ENCODE data around the gene IL17C. TPM values are rescaled to one million over a fixed set of nuclear protein-coding genes. Genes with fewer than 3 reads are reported as not detected.

IL17C gene
- total and polyA plus RNA-seq, 10 of the 15 experiments (the other 5 are each of a cell fraction or from before 2014, with no cell fraction given) = not detected

GRCh38 chr16:88622125-88622524 is 16.2 kb upstream of the IL17C start:
- Histone ChIP-seq H3K79me2 (ENCODE audit: control insufficient read depth, insufficient read depth, low read length) (no peaks in the 10 kb centered on the region), H4K20me1 (ENCODE audit: control insufficient read depth, insufficient read depth) (no peaks in the 10 kb centered on the region), H3K36me3 (ENCODE audit: control insufficient read depth in 2 of 2, insufficient read depth in 2 of 2, low read length in 1 of 2) (peaks cover 16 to 56% of the 10 kb centered on the region in 2 experiments; a peak in 3 of 4 replicates), H3K4me3 (no peak overlapping the region), H3K27me3 (replicated peaks in 1 of 2; ENCODE audit: control insufficient read depth in 2 of 2, insufficient read depth in 2 of 2, low read length in 1 of 2) (no peaks in the 10 kb centered on the region), H3K9ac (ENCODE audit: control insufficient read depth, insufficient read depth, low read length) (no peak overlapping the region), H3K9me3 (replicated peaks; ENCODE audit: control insufficient read depth, insufficient read depth, low read length) (no peaks in the 10 kb centered on the region), H3K27ac (ENCODE audit: control insufficient read depth, insufficient read depth) (no peak overlapping the region), H2AFZ (ENCODE audit: control insufficient read depth, low read depth, low read length) (no peak overlapping the region), H3K4me2 (ENCODE audit: control insufficient read depth, insufficient read depth) (no peak overlapping the region), H3K4me1 (ENCODE audit: control insufficient read depth, insufficient read depth, low read length) (no peaks in the 10 kb centered on the region)
- RAD21 ChIA-PET (ENCODE audit: unreplicated experiment) = no interaction called here
- BruUV-seq (replicated peaks) = no TSS peak
- ATAC-seq = no peak
- intact Hi-C loops (cut with micrococcal nuclease; ENCODE audit: unreplicated experiment) = no loop called here
- in situ Hi-C loops (cut with MboI) = loop anchor here (5.0 kb wide), 1 partner anchor 50 kb away; the partner anchor contains the start of gene ZC3H18
- CTCF ChIA-PET = no interaction called here
- FAIRE-seq = no peak
- 97% methylated on average over 19 of the region's 19 CpGs for WGBS (ENCODE audit: insufficient coverage, insufficient replicate concordance, low lambda C conversion rate, missing lambda C conversion rate)
- SMC1A ChIA-PET (ENCODE audit: uncharacterized antibody, unreplicated experiment) = no interaction called here
- POLR2A ChIA-PET = no interaction called here
- TF ChIP-seq CHD1 (IDR thresholded peaks at IDR 0.05; ENCODE audit: low read depth, low read length) (no peak), YBX1 (IDR thresholded peaks at IDR 0.05) (no peak), KDM1A (IDR thresholded peaks at IDR 0.05; ENCODE audit: borderline replicate concordance) (no peak), BACH1 (IDR thresholded peaks at IDR 0.05; ENCODE audit: borderline replicate concordance) (no peak)
- TF ChIP-seq, protein P1, sequence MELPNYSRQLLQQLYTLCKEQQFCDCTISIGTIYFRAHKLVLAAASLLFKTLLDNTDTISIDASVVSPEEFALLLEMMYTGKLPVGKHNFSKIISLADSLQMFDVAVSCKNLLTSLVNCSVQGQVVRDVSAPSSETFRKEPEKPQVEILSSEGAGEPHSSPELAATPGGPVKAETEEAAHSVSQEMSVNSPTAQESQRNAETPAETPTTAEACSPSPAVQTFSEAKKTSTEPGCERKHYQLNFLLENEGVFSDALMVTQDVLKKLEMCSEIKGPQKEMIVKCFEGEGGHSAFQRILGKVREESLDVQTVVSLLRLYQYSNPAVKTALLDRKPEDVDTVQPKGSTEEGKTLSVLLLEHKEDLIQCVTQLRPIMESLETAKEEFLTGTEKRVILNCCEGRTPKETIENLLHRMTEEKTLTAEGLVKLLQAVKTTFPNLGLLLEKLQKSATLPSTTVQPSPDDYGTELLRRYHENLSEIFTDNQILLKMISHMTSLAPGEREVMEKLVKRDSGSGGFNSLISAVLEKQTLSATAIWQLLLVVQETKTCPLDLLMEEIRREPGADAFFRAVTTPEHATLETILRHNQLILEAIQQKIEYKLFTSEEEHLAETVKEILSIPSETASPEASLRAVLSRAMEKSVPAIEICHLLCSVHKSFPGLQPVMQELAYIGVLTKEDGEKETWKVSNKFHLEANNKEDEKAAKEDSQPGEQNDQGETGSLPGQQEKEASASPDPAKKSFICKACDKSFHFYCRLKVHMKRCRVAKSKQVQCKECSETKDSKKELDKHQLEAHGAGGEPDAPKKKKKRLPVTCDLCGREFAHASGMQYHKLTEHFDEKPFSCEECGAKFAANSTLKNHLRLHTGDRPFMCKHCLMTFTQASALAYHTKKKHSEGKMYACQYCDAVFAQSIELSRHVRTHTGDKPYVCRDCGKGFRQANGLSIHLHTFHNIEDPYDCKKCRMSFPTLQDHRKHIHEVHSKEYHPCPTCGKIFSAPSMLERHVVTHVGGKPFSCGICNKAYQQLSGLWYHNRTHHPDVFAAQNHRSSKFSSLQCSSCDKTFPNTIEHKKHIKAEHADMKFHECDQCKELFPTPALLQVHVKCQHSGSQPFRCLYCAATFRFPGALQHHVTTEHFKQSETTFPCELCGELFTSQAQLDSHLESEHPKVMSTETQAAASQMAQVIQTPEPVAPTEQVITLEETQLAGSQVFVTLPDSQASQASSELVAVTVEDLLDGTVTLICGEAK (IDR thresholded peaks at IDR 0.05; ENCODE audit: borderline replicate concordance) = no peak
- no peak for DNase-seq (ENCODE audit: low read depth, low spot score)
